Activated gamma-delta T cell treated with Interleukin-2 at 50 U/mL for 16 hours (primary cell): ENCODE data around the gene MNT.

ENCODE experiments used
- DNase-seq: peaks from one replicate; pipeline ENCODE4 v3.0.0-alpha.2; 2020

MNT gene

GRCh38 chr17:2414446-2415064 is 13.7 kb upstream of the MNT start:
- DNase-seq = no peak

- no peak for DNase-seq
Observed at GRCh38 chr17:2412561-2413021, 11.7 kb upstream of the MNT start.

GRCh38 chr17:2410951-2411350 is 10.1 kb upstream of the MNT start:
- no peak for DNase-seq

GRCh38 chr17:2406903-2407790 is 6.3 kb upstream of the MNT start:
- DNase-seq = no peak

GRCh38 chr17:2406271-2406902 is 5.5 kb upstream of the MNT start:
- no peak for DNase-seq

GRCh38 chr17:2405247-2405926 is 4.5 kb upstream of the MNT start:
- no peak for DNase-seq

- no peak for DNase-seq
Observed at GRCh38 chr17:2403044-2403443, 2.2 kb upstream of the MNT start.

GRCh38 chr17:2402544-2402943 is 1.7 kb upstream of the MNT start:
- DNase-seq = no peak

- DNase-seq = peak; percentile 100
Observed at GRCh38 chr17:2401426-2402221, 764 bp upstream of the MNT start.

GRCh38 chr17:2400474-2400866 is 390 bp downstream of the MNT start:
- peak; percentile 49 for DNase-seq

GRCh38 chr17:2399572-2400473 is 1.0 kb downstream of the MNT start:
- DNase-seq = peak; percentile 89

GRCh38 chr17:2398655-2399571 is 1.9 kb downstream of the MNT start:
- DNase-seq = peak; percentile 56

GRCh38 chr17:2398182-2398581 is 2.7 kb downstream of the MNT start:
- DNase-seq = no peak

GRCh38 chr17:2397247-2398171 is 3.4 kb downstream of the MNT start:
- DNase-seq = no peak

GRCh38 chr17:2396568-2397246 is 4.2 kb downstream of the MNT start:
- no peak for DNase-seq

- no peak for DNase-seq
Observed at GRCh38 chr17:2396192-2396567, 4.7 kb downstream of the MNT start.

- DNase-seq = no peak
Observed at GRCh38 chr17:2395258-2396181, 5.3 kb downstream of the MNT start.
